Dermis microvascular lymphatic vessel endothelial cell (primary cell): Measurements from ENCODE around the gene PHYHIPL. TPM values are rescaled to one million over a fixed set of nuclear protein-coding genes. Genes with fewer than 3 reads are reported as not detected.
"Not testable (repeated sequence)": the region's sequence is repeated elsewhere in the genome, so short reads cannot be mapped to it uniquely, and the experiment has no call there.

ENCODE experiments used
- DNase-seq, 2 donors: peaks; one replicate each; pipeline versions ENCODE4 v3.0.0 to v3.0.0-alpha.2; 2010; ENCODE audit warnings: low read depth in 2 of 2
- total RNA-seq: library from RNA; depleted of rRNA; stranded (reverse); fragments of >200 nt; gene quantifications from 2 replicates; pipeline ENCODE4 v1.2.1, GENCODE V29; 2014

Gene PHYHIPL
- total RNA-seq, 1 donor from 2014 or later = not detected

DNA sequence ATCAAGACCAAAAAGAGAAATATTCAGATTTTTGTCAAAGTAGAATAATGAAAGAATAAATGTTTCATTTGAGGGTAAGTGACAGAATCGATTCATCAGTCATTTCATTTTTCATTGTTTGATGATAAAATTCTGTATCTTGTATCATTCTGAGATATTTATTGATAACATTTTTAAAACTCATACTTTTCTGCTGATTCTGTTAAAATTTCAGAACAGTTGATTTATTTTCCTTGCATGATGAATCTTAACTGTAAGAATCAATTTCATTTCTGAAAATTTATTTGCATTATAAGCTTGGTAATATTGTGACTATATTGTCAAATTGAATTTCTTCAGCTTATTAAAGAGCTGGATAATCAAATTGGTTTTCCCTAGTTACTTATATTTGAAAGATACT is 13.9 kb downstream of the PHYHIPL start:
- no peak for DNase-seq

DNA sequence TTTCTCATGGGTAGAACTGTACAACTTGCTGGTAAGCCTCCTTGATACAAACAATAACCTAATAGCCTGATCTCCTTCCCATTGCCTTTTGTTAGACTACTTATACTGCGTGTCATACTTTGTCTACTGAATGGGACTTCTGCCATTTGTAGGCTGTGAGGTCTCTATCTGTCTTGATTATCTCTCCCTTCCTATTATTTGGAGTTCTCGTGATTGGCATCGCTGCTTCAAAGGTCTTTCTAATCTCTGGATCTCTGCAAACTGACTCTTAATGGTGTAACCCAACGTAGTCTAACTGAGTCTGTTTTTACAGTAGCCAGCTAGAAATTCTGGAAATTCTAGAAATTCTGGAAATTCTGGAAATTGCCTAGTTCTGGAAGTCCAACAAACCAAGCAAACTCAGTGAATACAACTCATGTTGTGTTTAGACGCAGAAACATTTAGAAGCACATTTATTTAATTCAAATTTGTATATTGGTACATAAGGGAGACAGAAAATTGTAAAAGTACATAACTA is 29.8 kb downstream of the PHYHIPL start:
- DNase-seq = no peak

DNA sequence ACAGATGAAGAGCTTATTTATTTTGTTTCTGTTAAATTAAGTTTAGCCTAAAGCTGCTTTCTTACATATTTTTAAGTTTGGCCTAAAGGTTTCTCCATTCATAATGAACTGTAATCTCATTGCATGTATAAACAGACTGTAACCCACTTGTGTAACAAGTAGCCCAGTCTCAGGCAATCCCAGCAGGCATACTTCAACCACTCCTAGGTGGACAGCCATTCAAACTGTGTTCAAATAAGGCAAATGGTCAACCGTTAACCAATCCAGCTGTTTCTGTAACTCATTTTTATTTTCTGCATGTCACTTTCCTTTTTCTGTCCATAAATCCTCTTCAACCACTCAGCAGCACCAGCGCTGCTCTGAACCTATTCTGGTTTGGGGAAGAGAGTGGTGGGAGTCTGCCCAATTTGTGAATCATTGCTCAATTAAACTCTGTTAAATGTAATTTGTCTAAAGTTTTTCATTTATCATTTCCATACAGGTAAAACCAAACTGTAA is 35.9 kb downstream of the PHYHIPL start:
- no peak for DNase-seq

DNA sequence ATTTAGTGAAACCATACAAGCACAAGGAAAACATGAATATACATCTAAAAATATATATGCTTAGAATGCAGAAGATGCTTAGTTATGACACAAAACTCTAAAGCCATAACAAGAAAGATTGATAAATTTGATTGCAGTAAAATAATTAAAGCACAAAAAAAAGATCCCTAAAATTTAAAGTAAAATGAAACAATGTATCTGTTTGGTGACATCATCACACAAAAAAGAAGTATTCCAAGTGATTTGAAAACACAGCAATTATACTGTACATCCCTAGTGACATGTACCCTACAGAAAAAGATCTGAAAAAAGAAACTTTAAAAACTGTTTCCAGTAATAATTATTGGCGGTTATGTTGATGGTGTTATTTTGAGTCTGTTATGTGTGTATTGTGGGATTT is 37.7 kb downstream of the PHYHIPL start:
- no peak for DNase-seq

DNA sequence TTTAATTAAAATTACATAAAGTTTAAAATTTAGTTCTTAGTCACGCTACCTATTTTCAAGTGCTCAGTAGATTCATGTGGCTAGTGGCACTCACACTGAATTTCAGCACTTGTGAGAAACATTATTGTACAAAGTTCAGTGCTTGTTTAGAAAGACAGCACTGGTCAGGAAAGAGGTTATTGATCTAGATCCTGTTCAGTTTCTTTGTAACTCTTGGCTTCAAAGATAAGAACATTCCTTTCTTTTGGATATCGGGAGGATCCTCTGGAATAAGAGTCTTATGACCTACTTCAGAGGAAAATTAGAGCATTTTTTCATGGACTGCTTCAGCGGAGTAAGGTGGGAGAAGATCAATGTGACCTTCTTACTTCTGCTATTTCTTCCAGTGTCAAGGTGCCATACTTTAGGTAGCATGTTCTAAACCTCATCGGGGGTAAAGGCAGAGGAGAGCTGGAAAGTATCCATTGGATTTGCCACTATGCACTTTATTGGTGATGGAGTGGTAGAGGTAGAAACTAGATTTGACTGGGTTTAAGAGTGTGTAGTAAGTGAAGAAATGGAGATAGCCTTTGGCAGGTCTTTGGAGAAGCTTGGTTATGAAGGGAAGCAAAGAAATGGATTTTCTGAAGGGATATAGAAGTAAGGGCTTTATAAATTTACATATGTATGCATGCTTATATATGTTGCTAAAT is 39.9 kb downstream of the PHYHIPL start:
- DNase-seq = no peak

DNA sequence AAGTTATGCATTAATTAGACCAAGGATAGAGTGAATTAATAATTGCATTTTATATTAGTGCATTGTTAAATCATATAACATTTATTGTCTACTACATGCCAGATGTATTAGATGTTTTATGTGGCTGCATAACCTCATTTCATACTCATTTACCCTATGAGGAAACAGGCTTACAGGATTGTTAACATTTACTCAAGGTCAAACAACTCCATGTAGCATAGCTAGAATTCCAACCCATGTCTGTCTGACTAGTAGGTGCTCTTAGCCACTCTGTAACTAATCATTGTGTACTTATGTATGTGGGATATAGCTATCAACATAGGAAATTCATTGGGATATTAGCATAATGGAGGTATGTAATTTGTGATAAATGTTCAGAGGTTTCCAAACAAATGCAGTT is 46.3 kb downstream of the PHYHIPL start:
- no peak for DNase-seq

DNA sequence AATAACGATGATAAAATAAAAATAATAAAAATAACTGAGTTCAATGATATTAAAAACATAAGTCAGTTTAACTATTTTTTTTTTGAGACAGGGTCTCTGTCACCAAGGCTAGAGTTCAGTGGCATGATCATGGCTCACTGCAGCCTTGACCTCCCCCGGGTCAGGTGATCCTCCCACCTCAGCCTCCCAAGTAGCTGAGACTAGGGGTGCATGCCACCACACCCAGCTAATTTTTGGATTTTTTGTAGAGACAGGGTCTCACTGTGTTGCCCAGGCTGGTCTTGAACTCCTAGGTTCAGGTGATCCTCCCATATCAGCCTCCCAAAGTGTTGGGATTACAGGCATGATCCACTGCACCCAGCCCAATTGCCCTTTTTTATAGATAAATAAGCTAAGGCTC is 47.2 kb downstream of the PHYHIPL start:
- not testable (repeated sequence) for DNase-seq

DNA sequence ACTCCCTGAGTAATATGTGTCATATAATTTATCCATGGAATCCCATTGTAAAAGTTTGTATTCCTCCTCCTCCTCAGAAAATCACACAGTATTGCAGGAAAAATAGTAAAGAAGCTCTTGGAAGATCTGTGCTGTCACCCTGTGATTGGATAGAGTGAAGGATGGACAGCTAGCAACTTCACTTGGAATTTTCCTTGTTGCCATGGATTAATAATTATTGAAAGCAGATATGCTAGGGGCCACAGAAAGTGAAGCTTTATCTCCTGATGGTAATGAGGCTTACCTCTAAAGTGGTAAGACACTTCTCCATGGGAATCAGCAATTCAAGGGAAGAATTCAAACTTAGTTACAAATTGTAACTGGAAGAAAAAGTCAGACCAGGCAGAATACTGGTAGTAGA is 48.8 kb downstream of the PHYHIPL start:
- no peak for DNase-seq

DNA sequence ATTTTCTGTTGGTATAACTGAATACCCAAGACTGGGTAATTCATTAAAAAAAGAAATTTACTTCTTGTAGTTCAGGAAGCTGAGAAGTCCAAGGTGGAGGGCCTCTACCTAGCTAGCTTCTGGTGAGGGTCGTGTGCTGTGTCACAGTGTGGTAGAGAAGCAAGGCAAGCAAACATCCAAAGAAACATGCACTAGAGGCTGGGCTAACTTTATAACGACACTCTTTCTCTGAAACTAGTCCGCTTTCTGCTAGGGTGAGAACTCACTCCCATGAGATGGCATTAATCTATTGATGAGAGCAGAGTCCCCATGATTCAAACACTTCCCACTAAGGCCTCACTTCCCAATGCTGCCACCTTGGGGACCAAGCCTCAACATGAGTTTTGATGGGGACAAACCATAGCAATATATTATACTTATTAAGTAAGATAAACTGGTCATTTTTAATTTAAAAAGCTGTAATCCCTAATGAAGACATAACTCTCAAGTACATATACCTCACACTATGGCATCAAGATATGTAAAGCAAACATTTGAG is 50.8 kb downstream of the PHYHIPL start:
- DNase-seq = no peak

DNA sequence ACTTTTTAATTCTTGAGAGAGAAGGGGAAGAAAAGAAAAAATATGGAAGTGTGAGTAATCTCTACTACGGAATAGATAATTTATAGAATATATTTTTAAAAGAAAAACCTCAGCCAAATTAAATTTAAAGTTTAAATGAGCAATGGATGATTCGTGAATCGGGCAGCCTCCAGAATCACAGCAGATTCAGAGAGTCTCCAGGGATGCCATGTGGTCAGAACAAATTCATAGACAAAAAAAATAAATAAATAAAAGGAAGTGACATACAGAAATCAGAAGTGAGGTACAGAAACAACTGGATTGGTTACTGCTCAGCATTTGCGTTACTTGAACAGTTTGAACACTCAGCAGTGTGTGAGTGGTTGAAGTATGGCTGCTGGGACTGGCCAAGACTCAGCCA is 53.0 kb downstream of the PHYHIPL start:
- no peak for DNase-seq

DNA sequence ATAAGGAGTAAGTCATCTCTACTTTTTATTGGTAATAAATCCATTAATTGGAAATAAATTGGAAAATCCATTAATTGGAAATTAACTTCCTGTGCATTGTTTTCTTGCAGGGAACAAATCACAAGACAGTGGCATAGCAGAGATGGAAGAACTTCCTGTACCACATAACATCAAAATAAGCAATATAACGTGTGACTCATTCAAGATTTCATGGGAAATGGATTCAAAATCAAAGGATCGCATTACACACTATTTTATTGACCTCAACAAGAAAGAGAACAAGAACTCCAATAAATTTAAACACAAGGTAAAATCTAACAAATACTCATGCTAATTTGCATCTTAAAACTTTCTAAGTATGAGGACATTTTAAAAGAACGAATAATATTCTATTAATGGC is 57.8 kb downstream of the PHYHIPL start:
- DNase-seq = no peak

DNA sequence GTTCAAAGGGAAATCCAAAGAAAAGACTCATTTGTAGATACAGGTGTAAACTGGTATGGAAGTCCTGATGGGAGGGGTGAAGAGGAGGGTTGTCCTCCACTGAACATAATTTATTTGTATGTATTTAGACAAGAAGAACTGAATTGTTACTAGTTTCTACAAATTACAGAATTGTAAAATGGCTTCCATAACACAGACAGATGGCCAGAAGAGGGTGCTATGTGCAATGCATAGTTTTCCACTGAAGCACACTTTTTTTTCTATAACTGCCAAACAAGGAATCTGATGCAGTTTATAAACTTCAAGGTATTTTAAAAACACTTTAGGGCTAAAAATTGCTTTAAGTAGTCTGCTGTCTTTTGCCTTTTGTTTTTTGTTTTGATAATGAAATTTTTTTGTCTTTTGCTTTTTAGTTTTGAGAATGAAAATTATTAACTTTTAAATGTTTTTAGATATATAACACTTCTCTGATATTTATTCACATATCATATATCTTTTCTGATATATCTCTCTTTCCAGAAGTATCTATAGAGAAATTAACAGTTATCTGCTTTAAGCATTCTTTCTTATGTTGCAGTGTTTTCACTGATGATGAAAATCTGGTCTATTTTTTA is 58.5 kb downstream of the PHYHIPL start:
- DNase-seq = peak; percentile 15 to 22

DNA sequence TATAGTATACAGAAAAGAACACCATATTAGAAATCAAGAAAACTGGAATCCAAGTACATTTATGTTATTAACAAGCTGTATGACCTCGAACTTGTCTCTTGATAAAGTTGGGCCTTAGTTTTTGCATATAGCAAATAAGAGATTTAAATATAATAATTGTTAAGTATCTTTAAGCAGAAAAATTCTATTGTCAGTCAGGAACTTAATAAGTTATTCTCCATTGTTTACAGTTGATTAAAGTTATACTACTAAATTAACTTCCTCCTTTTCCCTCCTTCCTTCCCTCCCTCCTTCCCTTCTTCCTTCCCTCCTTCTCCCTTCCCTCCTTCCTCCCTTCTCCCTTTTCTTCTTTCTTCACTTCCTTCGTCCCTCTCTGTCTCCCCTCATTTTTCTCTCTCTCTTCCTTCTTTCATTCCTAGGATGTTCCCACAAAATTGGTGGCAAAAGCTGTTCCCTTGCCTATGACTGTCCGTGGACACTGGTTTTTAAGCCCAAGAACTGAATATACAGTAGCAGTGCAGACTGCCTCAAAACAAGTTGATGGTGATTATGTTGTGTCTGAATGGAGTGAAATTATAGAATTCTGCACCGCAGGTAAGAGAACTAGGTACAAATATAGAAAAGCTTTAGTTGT is 59.7 kb downstream of the PHYHIPL start:
- DNase-seq = no peak

DNA sequence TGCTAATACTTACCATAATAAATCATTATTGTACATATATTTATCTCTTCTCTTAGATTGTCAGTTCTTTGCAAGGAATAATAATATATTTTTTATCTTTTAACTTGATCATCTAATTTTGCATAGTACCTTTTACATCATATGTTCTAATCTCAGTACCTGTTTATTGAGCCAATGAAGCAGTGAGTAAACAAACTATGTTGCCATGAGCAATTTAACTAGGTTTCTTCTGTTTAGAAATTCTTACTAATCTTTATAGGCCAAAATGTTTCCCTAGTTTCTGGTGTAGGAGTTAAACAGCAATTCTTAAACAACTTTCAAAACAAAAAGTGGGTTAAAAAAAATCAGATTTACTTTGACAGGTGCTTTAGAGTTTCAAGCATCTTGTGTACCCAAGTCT is 61.3 kb downstream of the PHYHIPL start:
- no peak for DNase-seq

DNA sequence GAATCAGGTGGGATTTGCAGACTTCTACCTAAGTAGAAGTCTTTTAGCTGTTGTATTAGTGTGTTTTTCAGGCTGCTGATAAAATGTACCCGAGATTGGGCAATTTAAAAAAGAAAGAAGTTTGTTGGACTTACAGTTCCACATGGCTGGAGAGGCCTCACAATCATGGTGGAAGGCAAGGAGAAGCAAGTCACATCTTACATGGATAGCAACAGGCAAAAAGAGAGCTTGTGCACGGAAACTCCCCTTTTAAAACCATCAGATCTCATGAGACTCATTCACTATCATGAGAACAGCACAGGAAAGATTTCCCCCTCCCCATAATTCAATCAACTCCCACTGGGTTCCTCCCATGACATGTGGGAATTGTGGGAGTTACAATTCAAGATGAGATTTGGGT is 62.7 kb downstream of the PHYHIPL start:
- DNase-seq = not testable (repeated sequence)

DNA sequence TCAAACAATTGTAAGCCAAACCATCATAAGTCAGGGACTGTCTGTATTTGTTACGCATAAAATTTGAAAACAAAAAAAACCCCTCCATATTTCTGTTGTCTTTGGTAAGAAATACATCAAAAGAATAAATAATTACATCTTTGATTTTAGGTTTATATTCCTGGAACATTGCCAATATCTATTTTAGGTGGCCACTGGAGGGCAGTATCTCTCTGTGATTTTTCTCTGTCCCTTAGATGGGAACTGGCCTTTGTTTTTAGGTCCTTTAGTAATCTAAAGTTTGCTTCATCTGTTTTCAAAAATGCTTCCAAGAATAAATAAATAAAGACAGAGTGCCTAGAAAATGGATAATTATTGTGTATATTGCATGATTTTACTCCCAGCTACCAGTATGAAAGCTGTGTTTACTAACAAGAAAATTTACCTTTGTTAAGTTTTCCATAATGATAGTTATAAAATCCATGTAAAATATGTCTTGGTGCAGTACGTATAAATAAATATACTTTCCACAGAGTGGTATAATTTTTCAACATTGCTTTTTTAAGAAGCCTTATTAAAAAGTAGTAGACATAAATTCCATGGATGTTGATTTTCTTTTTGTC is 64.2 kb downstream of the PHYHIPL start:
- DNase-seq = peak; percentile 33 to 45

DNA sequence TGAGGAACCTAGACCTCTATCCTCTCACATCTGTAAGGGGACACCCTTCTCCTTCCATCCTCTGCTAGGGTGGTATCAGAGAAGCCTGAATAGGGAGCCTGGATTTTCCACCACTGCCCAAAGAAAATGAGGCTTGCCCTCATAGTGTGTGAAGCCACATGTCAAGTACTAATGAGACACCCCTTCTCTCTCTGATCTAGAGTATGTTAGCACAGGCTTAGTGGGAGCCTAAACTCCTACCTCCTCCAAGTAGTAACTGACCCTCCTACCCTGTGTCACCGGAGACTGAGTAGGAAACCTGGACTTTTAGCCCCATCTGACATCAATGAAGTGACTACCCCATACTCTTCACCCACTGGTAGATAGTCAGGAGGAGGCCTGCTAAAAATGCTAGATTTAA is 65.6 kb downstream of the PHYHIPL start:
- DNase-seq = no peak

DNA sequence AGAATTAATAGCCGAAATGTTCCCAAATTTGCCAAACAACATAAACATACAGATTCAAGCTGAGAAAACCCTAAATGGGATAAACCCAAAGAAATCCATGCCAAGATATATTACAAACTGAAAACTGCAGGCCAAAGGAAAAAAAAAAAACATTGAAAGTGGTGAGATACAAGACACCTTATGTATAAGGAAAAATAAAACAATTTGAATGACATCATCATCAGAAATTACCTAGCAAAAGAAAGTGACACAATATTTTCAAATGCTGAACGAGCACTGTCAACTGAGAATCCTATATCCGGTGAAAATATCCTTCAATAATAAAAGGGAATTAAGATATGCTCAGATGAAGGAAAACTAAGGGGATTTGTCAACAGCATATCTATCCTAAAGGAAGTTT is 66.5 kb downstream of the PHYHIPL start:
- no peak for DNase-seq

DNA sequence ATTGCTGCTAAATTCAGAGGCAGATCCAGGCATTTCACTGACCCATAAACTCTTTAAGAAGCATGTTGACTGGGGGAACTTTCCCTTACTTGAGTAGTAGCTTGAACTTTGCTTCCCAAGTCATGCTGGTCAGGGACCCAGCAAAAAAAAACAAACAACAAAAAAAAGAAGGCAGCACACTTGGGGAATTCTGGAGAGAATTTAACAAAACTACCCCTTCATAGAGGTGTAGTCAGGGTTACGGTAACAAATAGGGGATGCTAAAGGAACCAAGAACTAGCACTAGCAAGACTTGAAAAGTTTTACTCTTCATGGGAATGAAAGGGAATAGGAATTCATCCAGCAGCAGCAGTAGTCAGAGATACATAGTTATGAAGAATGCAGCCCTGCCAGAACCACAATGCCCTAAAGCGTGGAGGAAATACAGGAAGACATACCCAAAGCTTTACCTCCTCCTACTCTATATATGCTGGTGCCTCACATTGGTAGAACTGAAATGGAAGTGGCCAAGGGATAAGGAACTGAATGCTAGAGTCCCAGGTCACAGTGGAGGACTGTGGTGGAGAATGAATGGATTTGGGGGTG is 67.3 kb downstream of the PHYHIPL start:
- DNase-seq = no peak

DNA sequence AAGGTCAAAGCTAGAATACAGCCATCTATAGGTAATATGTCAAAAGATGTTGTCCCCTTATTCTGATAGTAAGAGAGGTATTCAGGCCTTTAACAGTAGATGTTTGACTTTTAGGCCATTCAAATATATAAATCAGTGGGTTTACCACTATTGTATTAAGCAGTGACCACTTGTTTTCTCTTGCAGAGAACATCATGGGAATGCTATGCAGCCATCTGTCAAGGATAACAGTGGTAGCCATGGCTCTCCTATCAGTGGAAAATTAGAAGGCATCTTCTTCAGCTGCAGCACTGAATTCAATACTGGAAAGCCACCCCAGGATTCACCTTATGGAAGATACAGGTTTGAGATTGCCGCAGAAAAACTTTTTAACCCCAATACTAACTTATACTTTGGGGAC is 68.4 kb downstream of the PHYHIPL start:
- no peak for DNase-seq

DNA sequence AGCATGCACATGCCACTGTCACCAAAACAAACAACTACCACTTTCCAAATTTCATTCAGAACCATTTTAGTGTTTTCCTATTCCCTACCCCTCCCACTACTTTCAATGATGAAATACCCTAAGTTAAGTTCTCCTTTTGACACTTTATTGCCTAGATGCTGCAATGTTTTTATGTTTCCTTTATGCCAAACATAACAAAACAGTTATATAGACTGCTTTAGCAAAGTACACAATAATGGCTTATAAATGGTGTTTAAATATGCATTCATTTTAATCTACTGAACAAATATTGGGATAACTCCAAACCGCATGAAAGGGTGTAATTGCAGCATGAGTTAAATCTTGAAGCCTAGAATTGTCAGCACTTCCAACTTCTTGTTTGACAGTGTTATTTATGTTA is 69.2 kb downstream of the PHYHIPL start:
- no peak for DNase-seq

DNA sequence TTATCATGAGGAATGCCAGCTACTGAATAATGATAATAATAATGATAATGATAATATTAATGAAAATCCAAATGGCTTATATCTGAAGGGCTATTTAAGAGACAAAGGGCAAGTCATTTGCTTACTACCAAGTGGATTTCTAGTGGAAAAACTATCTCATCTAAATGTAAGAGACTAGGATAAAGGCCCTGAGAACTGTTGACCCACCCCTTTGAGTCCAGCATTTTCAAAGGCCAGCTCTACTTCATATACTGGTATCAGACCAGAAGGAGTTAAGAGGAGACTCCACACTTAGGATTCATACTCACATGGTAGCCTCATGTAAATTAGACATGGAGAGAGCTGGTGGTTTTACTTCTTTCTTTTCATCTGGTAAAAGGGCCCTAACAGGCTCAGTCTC is 76.0 kb downstream of the PHYHIPL start:
- no peak for DNase-seq
